Measurements from ENCODE around the gene MGAT1.
"Not testable (repeated sequence)": the region's sequence is repeated elsewhere in the genome, so short reads cannot be mapped to it uniquely, and the experiment has no call there.

Gene MGAT1

DNA sequence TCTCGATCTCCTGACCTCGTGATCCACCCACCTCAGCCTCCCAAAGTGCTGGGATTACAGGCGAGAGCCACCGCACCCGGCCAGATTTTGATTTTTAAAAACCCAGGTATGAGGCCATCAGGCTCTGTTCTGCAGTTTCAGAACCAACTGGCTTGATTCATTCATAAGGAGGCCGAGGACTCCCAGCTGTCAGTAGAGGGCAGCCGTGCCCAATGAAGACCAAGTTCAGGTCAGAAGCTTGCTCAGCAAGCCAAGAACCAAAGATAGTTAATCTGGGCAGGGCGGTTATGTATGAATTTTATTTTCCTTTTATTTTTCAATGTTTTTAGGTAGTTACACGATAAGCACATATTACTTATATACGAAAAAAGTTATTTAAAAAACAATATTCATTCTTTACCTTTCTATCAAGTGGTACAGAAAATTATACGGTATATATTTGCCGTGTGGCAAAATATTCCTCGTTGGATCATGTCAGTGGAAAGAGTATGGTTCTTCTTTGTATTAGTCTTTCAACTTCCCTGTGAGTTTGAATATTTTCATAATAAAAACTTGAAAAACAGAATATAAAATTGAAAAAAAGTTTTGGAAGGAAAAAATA is 18.0 kb downstream of the MGAT1 start:
- DNase-seq: peak; percentile 80

DNA sequence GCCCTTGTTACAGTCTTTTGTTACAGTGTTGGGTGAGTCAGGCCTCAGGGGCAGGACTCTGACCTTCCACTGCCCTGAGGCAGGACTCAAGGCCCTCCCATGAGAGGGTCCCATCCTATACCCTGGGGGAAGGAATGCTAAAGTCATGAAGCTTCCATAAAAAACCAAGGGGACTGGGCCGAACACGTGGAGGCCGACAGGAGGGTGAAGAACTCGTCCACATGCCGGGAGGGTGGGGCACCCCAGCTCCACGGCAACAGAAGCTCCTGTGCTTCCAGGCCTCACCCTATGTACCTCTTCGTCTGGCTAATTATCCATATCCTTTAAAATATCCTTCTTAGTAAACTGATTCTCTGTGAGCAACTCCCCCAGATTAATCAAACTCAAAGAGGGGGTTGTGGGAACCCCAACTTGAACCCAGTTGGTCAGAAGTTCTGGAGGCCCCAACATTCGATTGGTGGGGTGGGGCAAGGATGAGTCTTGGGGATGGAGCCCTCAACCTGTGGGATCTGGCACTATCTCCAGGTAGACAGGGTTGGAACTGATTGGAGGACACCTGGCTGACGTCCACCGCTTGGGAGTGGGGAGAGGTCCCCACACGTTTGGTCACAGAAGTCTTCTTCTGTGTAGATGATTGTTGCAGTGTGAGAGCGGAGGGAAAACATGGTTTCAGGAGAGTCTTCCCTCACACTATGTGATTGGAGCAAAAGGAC is 19.1 kb downstream of the MGAT1 start:
- no peak for DNase-seq

GRCh38 chr5:180782748-180783147 is 19.9 kb downstream of the MGAT1 start:
- DNase-seq: no peak

- DNase-seq: not testable (repeated sequence)
Observed at GRCh38 chr5:180781900-180782326, 20.7 kb downstream of the MGAT1 start.

GRCh38 chr5:180779985-180780610 is 22.5 kb downstream of the MGAT1 start:
- DNase-seq: no peak

DNA sequence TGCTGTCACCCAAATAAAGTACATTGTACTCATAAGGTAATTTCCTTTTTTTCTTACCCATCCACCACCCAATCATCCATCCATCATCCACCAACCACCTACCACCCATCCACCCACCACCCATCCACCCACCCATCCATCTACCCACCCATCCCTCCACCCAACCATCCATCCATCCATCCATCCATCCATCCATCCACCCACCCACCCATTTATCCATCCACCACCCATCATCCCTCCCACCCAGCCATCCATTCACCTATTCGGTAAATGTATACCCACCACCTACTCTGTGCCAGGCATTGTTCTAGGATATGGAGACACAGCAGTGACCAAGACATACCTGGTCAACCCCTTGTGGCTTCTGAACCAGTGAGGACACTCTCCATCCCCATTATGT is 25.1 kb downstream of the MGAT1 start:
- DNase-seq: no peak

DNA sequence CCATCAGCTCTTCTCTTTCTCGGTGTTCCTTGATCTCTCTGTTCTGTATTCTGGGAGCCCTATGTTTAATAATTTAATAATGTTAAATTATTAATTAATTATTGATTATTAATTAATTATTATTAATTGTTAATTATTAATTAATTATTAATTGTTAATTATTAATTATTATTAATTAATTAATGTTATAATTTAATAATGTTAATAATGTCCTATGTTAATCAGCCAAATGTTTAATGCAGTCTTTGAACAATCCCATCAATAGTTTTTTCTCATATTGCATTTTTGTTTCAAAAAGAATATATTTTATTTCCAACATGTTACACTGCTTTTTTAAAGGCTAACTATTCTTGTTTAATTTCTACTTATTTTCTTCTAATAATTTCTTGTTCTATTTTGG is 26.2 kb downstream of the MGAT1 start:
- DNase-seq: no peak

- DNase-seq: no peak
Observed at GRCh38 chr5:180775624-180776023, 27.0 kb downstream of the MGAT1 start.

GRCh38 chr5:180771839-180772238 is 30.8 kb downstream of the MGAT1 start:
- DNase-seq: no peak

GRCh38 chr5:180769821-180770220 is 32.8 kb downstream of the MGAT1 start:
- DNase-seq: no peak

DNA sequence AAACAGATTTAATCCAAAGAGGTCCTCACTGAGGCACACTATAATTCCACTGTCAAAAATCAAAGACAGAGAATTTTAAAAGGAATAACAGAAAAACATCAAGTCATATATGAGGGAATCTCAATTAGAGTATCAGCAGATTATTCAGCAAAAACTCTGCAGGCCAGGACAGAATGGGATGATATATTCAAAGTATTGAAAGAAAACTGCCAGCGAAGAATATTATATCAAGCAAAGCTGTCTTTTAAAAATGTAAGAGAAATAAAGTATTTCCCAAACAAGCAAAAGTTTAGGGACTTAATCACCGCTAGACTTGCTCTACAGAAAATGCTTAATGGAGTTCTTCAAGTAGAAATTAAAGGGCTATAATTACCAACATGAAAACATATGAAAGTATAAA is 47.0 kb downstream of the MGAT1 start:
- DNase-seq: no peak

GRCh38 chr5:180744253-180744652 is 58.4 kb downstream of the MGAT1 start:
- no peak for DNase-seq

GRCh38 chr5:180742727-180743126 is 59.9 kb downstream of the MGAT1 start:
- no peak for DNase-seq

GRCh38 chr5:180740953-180741352 is 61.7 kb downstream of the MGAT1 start:
- DNase-seq: not testable (repeated sequence)

- no peak for DNase-seq
Observed at GRCh38 chr5:180739958-180740357, 62.6 kb downstream of the MGAT1 start, which contains the start of gene OR2Y1. Gene OR2Y1 (minus strand): TSS chr5:180740058. CDS start chr5:180740058, 0 bp downstream.

GRCh38 chr5:180739271-180739670 is 63.3 kb downstream of the MGAT1 start:
- DNase-seq: no peak

DNA sequence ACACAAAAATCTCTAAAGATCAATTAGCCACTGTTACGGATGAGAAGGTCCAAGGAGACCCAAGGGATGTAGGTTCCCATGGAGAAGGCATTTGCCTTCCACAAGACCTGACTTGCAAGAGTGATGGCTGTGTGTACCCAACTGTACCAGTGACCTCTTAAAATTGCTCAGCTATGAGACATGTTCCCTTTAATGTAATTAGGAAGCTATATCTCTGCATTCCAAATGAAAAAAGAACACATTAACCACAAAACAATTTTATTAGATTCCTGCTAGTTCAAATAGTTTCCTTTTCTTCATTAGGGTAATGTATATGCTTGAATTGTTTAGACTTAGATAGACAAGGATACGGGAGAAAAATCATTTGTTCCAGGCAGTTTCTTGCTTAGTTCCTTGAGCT is 66.1 kb downstream of the MGAT1 start:
- DNase-seq: no peak
